Mesendoderm (in vitro differentiated cells): ENCODE results near the gene KCNK13.

Experiments used
- DNase-seq: peaks from one replicate; pipeline ENCODE4 v3.0.0; 2013
- H2AK5ac ChIP-seq: 2 replicates; pipeline ENCODE4 v1.6.1; 2013; ENCODE audit warnings: low read length, inconsistent platforms
- H2BK120ac ChIP-seq: 2 replicates; pipeline ENCODE4 v1.6.1; 2013; ENCODE audit warnings: low read depth, mild to moderate bottlenecking, low read length, moderate library complexity, mixed read lengths
- H2BK15ac ChIP-seq: replicated peaks from 2 replicates; pipeline ENCODE4 v1.6.1; 2013; ENCODE audit warnings: low read depth, mild to moderate bottlenecking, moderate library complexity
- H2BK5ac ChIP-seq: 2 replicates; pipeline ENCODE4 v1.6.1; 2013; ENCODE audit warnings: low read length, inconsistent platforms
- H3K18ac ChIP-seq: 2 replicates; pipeline ENCODE4 v1.6.1; 2013; ENCODE audit warnings: mild to moderate bottlenecking, low read length, mixed read lengths
- H3K23ac ChIP-seq: one replicate; pipeline ENCODE4 v1.6.1; 2013; ENCODE audit warnings: low read length
- H3K27ac ChIP-seq: 2 replicates; pipeline ENCODE4 v1.5.1; 2013; ENCODE audit warnings: low read depth, mild to moderate bottlenecking, inconsistent platforms, low read length, moderate library complexity
- H3K27me3 ChIP-seq: 2 replicates; pipeline ENCODE4 v1.6.1; 2013; ENCODE audit warnings: low read length, control low read depth, mild to moderate bottlenecking, inconsistent platforms; ENCODE audit not compliant: insufficient read depth, poor library complexity
- H3K36me3 ChIP-seq: 2 replicates; pipeline ENCODE4 v1.6.1; 2013; ENCODE audit warnings: low read length, inconsistent platforms; ENCODE audit not compliant: control insufficient read depth, insufficient read depth
- H3K4ac ChIP-seq: one replicate; pipeline ENCODE4 v1.6.1; 2013; ENCODE audit warnings: low read depth, mild to moderate bottlenecking, low read length, moderate library complexity
- H3K4me1 ChIP-seq: 2 replicates; pipeline ENCODE4 v1.6.1; 2013; ENCODE audit warnings: low read depth, low read length, inconsistent platforms; ENCODE audit not compliant: control insufficient read depth
- H3K4me2 ChIP-seq: 2 replicates; pipeline ENCODE4 v1.6.1; 2013; ENCODE audit warnings: low read length
- H3K4me3 ChIP-seq: 2 replicates; pipeline ENCODE4 v1.5.1; 2013; ENCODE audit warnings: mild to moderate bottlenecking, low read length
- H3K56ac ChIP-seq: one replicate; pipeline ENCODE4 v1.6.1; 2013; ENCODE audit warnings: low read length
- H3K79me1 ChIP-seq: 2 replicates; pipeline ENCODE4 v1.6.1; 2013; ENCODE audit warnings: low read length, inconsistent platforms
- H3K79me2 ChIP-seq: 2 replicates; pipeline ENCODE4 v1.6.1; 2013; ENCODE audit warnings: mild to moderate bottlenecking, low read length; ENCODE audit not compliant: control insufficient read depth, insufficient read depth
- H3K9ac ChIP-seq: 2 replicates; pipeline ENCODE4 v1.6.1; 2013; ENCODE audit warnings: low read length, inconsistent platforms
- H4K5ac ChIP-seq: one replicate; pipeline ENCODE4 v1.6.1; 2013; ENCODE audit warnings: low read length
- H4K8ac ChIP-seq: one replicate; pipeline ENCODE4 v1.6.1; 2013; ENCODE audit warnings: low read depth, mild to moderate bottlenecking, control low read depth, low read length, moderate library complexity
- WGBS: extraction: QIAGEN DNeasy Blood & Tissue Kit; methylation state at CpG from one replicate; pipeline ENCODE4 v1.1.7; 2013; ENCODE audit warnings: low lambda C conversion rate, missing lambda C conversion rate; ENCODE audit not compliant: insufficient coverage; ENCODE audit errors: extremely low coverage; 5-methylcytosine and 5-hydroxymethylcytosine counted together

The KCNK13 gene

GRCh38 chr14:90177539-90178189, 115.9 kb downstream of the KCNK13 start:
- DNase-seq = no peak
- no peak overlapping the region for H2BK5ac ChIP-seq

DNA sequence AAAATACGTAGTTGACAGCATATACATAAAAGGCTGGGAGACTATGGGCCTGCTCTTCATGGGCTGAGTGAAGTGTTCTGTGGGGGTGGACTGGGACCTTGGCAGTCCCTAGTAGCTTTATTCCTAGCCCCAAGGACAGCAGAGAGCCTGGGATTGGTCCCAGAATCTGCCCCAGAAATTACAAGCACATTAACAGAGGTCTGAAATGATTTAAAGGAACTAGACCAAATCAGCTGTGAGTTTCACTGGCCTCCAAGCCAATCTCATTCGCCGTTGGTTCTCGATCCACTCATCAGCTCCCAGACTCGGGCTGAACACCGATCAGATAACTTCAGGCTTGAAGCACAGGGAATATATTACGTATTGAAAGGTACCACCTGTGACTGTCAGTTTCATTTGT, 117.6 kb downstream of the KCNK13 start:
- no CpG with 5 or more reads among the region's 7 CpGs for WGBS

More at GRCh38 chr14:90177539-90178189, 115.9 kb downstream of the KCNK13 start:
- Histone ChIP-seq H3K4me3 (no peak overlapping the region), H2AK5ac (no peak overlapping the region), H2BK120ac (no peak overlapping the region), H3K23ac (no peak overlapping the region), H2BK15ac (no peak overlapping the region), H3K4me2 (no peak overlapping the region), H3K9ac (no peak overlapping the region), H3K18ac (no peak overlapping the region), H3K27ac (no peak overlapping the region), H3K27me3 (no peaks in the 10 kb centered on the region), H3K79me2 (no peaks in the 10 kb centered on the region), H4K5ac (no peak overlapping the region), H3K56ac (no peak overlapping the region), H4K8ac (no peak overlapping the region), H3K79me1 (no peaks in the 10 kb centered on the region), H3K36me3 (no peaks in the 10 kb centered on the region), H3K4me1 (no peaks in the 10 kb centered on the region), H3K4ac (no peak overlapping the region)
- WGBS = no CpG with 5 or more reads among the region's 3 CpGs

DNA sequence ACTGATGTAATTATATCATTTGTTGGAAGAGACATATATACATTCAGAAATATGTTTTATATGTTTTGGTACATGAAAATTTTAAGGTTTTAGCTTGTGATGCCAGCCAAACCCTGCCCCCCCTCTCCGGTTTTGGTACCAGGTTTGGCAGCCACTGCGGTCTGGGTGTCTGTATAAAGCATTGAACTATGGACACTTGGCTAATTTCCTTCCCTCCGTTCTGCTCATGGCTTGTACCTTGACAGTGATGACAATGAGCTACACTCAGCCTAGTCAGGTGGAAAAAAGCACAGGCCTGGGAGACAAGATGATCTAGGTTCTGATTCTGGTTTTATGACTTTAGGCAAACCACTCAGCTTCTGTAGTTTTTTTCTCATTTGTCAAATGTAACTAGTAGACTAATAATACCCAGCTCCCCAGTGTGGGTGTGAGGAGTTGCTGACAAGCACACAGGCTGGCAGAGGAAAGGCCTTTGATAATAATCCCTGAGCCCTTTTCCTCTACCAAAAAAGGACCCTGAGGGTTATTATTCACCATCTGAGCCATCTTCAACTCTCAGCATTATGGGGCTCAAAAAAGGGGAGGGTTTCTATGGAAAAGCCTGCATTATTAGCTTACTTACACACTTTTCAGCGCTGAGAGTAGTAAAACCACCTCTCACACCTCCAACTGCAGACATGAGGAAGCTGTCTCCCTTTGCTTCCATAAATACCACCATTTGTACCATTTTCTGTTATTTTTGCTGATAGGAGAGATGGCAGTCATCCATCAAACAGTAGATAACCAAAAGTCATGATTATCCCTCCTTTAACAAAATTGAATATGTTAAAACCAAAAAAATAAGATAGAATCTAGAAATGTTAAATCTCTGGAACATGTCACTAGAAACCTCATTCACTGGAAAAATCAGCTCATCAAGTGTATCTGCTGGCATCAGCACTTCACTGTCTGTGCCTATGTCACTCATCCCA, 118.3 kb downstream of the KCNK13 start:
- Histone ChIP-seq H3K36me3 (no peaks in the 10 kb centered on the region), H3K56ac (no peak overlapping the region), H3K4ac (no peak overlapping the region), H4K8ac (no peak overlapping the region), H3K79me1 (no peaks in the 10 kb centered on the region), H2AK5ac (no peak overlapping the region), H2BK120ac (no peak overlapping the region), H3K18ac (no peak overlapping the region), H3K4me3 (no peak overlapping the region), H3K4me2 (no peak overlapping the region), H4K5ac (no peak overlapping the region), H3K27me3 (no peaks in the 10 kb centered on the region), H2BK15ac (no peak overlapping the region), H2BK5ac (no peak overlapping the region), H3K79me2 (no peaks in the 10 kb centered on the region), H3K4me1 (no peaks in the 10 kb centered on the region), H3K23ac (no peak overlapping the region), H3K27ac (no peak overlapping the region), H3K9ac (no peak overlapping the region)
- WGBS = no CpG with 5 or more reads among the region's 4 CpGs
- no peak for DNase-seq

More for the DNA sequence above, 117.6 kb downstream of the KCNK13 start:
- Histone ChIP-seq H4K5ac (no peak overlapping the region), H3K27ac (no peak overlapping the region), H3K27me3 (no peaks in the 10 kb centered on the region), H3K36me3 (no peaks in the 10 kb centered on the region), H3K4me1 (no peaks in the 10 kb centered on the region), H3K4ac (no peak overlapping the region), H3K23ac (no peak overlapping the region), H2AK5ac (no peak overlapping the region), H3K9ac (no peak overlapping the region), H3K4me3 (no peak overlapping the region), H2BK5ac (no peak overlapping the region), H3K79me1 (no peaks in the 10 kb centered on the region), H3K4me2 (no peak overlapping the region), H3K18ac (no peak overlapping the region), H2BK15ac (no peak overlapping the region), H3K56ac (no peak overlapping the region), H4K8ac (no peak overlapping the region), H3K79me2 (no peaks in the 10 kb centered on the region), H2BK120ac (no peak overlapping the region)
- no peak for DNase-seq

GRCh38 chr14:90184094-90184493, 122.3 kb downstream of the KCNK13 start:
- Histone ChIP-seq H3K79me1 (no peaks in the 10 kb centered on the region), H3K4me3 (no peak overlapping the region), H3K36me3 (no peaks in the 10 kb centered on the region), H2BK15ac (no peak overlapping the region), H3K4me2 (no peak overlapping the region), H3K23ac (no peak overlapping the region), H3K27ac (no peak overlapping the region), H2BK120ac (no peak overlapping the region), H4K5ac (no peak overlapping the region), H3K27me3 (no peaks in the 10 kb centered on the region), H4K8ac (no peak overlapping the region), H2BK5ac (no peak overlapping the region), H3K79me2 (no peaks in the 10 kb centered on the region), H3K56ac (no peak overlapping the region), H3K4me1 (no peaks in the 10 kb centered on the region), H3K9ac (no peak overlapping the region), H3K4ac (no peak overlapping the region), H2AK5ac (no peak overlapping the region), H3K18ac (no peak overlapping the region)
- DNase-seq = no peak
- WGBS = no CpG with 5 or more reads among the region's 14 CpGs

GRCh38 chr14:90184571-90185266, 122.9 kb downstream of the KCNK13 start:
- no peak overlapping the region for H3K27ac ChIP-seq
- no peaks in the 10 kb centered on the region for H3K79me2 ChIP-seq
- no peak overlapping the region for H2AK5ac ChIP-seq
- no peaks in the 10 kb centered on the region for H3K4me1 ChIP-seq
- H3K4ac ChIP-seq = no peak overlapping the region
- no peak overlapping the region for H4K8ac ChIP-seq
- no peak overlapping the region for H3K18ac ChIP-seq
- H3K4me2 ChIP-seq = no peak overlapping the region
- H3K4me3 ChIP-seq = no peak overlapping the region
- no peak overlapping the region for H4K5ac ChIP-seq
- no peak overlapping the region for H2BK5ac ChIP-seq
- H3K23ac ChIP-seq = no peak overlapping the region
- WGBS = no CpG with 5 or more reads among the region's 23 CpGs
- H3K27me3 ChIP-seq = no peaks in the 10 kb centered on the region
- no peaks in the 10 kb centered on the region for H3K36me3 ChIP-seq
- H2BK15ac ChIP-seq = no peak overlapping the region
- no peak overlapping the region for H3K9ac ChIP-seq
- no peak overlapping the region for H3K56ac ChIP-seq
- H2BK120ac ChIP-seq = no peak overlapping the region
- DNase-seq = peak; percentile 9
- H3K79me1 ChIP-seq = no peaks in the 10 kb centered on the region
